ENCODE results near the gene LCMT1. TPM values are rescaled to one million over a fixed set of nuclear protein-coding genes. Genes with fewer than 3 reads are reported as not detected.

Gene LCMT1
- total and polyA plus RNA-seq, 2 of the 13 experiments (the other 11 are each of a cell fraction or from before 2014, with no cell fraction given): 41.2 to 48.7 TPM

DNA sequence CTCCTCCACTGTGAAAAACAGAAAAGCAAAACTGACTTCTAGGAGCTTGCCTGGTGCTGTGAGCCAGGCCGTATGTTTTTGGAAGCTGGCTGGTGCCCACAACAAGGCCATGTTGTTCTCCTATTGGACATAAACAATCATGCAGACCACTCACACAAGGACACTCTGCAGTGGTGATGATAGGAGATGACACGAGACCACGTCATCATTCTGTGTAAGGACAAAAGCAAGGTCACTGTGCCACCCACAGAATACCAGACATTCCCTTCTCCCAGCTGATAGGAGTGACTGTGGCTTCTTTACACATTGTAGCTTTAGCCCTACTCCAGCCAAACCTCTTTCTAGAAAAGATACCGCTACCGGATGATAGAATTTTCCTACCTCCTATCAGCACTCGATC lies 47.7 kb upstream of the LCMT1 start:
- no TSS peak for BruUV-seq (replicated peaks)
- no peak overlapping the region for H3K27ac ChIP-seq (ENCODE audit: extremely low read length, insufficient read depth, low read length)
- H3K9ac ChIP-seq (ENCODE audit: insufficient read depth, low read depth, low read length): no peak overlapping the region
- H3K79me2 ChIP-seq (ENCODE audit: insufficient read depth, low read length): no peaks in the 10 kb centered on the region
- DNase-seq (ENCODE audit: low spot score) (peak; percentile 76), ATAC-seq (peak; percentile 8; the same call in 1 of the 3 replicates), FAIRE-seq (peak; percentile 68)
- H2AFZ ChIP-seq (ENCODE audit: low read length): peak overlapping the region; percentile 33
- intact Hi-C loops (cut with micrococcal nuclease; ENCODE audit: unreplicated experiment) (no loop called here), in situ Hi-C loops (cut with HindIII; ENCODE audit: extremely low pct_ligation_motif_present, low pct_unique_long_range_greater_than_20kb) (loop anchor here (5.0 kb wide), 1 partner anchor 43 kb away; no protein-coding TSS in a partner anchor)
- no peak overlapping the region for H3K4me3 ChIP-seq (replicated peaks in 1 of 3; ENCODE audit: insufficient read depth in 1 of 3, low read depth in 2 of 3, low read length in 3 of 3)
- no peaks in the 10 kb centered on the region for H3K9me3 ChIP-seq (ENCODE audit: low read length)
- H4K20me1 ChIP-seq (ENCODE audit: insufficient read depth, low read length): no peaks in the 10 kb centered on the region
- POLR2A ChIA-PET: interaction anchor here (1.0 kb wide), 1 partner anchor 43 kb away, joined by 3 read pairs; no protein-coding TSS in a partner anchor
- peaks cover 44% of the 10 kb centered on the region for H3K4me1 ChIP-seq (ENCODE audit: insufficient read depth, low read length)
- peaks cover 0 to 12% of the 10 kb centered on the region in 2 experiments; a peak in 2 of 5 replicates for H3K27me3 ChIP-seq (ENCODE audit: control insufficient read depth in 1 of 2, insufficient read depth in 2 of 2, low read length in 2 of 2)
- peak overlapping the region; percentile 50 for H3K4me2 ChIP-seq (ENCODE audit: low read depth, low read length)
- WGBS (ENCODE audit: low lambda C conversion rate): 31% methylated on average over 4 of the region's 6 CpGs
- no peaks in the 10 kb centered on the region for H3K36me3 ChIP-seq (replicated peaks in 1 of 2; ENCODE audit: control insufficient read depth in 1 of 2, insufficient read depth in 2 of 2, low read length in 2 of 2)
- CTCF ChIA-PET (ENCODE audit: low intra/inter-chr PET ratio, low total read pairs): no interaction called here
- no peak for TF ChIP-seq RFX3 (CRISPR knock-in tag; IDR thresholded peaks at IDR 0.05)
- TF ChIP-seq TEAD3 (CRISPR knock-in tag; optimal IDR thresholded peaks at IDR 0.05; ENCODE audit: borderline replicate concordance): peak; percentile 96
- TF ChIP-seq PLRG1 (conservative IDR thresholded peaks at IDR 0.05): no peak
- peak; percentile 56 for TF ChIP-seq HOXA3 (CRISPR knock-in tag; IDR thresholded peaks at IDR 0.05)
- peak; percentile 71 for TF ChIP-seq BCL6 (CRISPR knock-in tag; IDR thresholded peaks at IDR 0.05)
- TF ChIP-seq SAP130 (CRISPR knock-in tag; IDR thresholded peaks at IDR 0.05; ENCODE audit: low read depth): peak; percentile 65; the same call in 1 of the 2 replicates
- peak; percentile 44 for TF ChIP-seq RARA (CRISPR knock-in tag; IDR thresholded peaks at IDR 0.05)
- TF ChIP-seq, protein P1, sequence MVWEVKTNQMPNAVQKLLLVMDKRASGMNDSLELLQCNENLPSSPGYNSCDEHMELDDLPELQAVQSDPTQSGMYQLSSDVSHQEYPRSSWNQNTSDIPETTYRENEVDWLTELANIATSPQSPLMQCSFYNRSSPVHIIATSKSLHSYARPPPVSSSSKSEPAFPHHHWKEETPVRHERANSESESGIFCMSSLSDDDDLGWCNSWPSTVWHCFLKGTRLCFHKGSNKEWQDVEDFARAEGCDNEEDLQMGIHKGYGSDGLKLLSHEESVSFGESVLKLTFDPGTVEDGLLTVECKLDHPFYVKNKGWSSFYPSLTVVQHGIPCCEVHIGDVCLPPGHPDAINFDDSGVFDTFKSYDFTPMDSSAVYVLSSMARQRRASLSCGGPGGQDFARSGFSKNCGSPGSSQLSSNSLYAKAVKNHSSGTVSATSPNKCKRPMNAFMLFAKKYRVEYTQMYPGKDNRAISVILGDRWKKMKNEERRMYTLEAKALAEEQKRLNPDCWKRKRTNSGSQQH (CRISPR knock-in tag; IDR thresholded peaks at IDR 0.05; ENCODE audit: low read depth): 0 out of 2 replicates have a peak, but pooled peaks have one; percentile 60
- peak; percentile 64 for TF ChIP-seq FOSL2 (CRISPR knock-in tag; IDR thresholded peaks at IDR 0.05)
- no peak for TF ChIP-seq SOX13 (IDR thresholded peaks at IDR 0.05)
- TF ChIP-seq SOX13 (CRISPR knock-in tag; conservative IDR thresholded peaks at IDR 0.05 in 1 of 2, IDR thresholded peaks at IDR 0.05 in 1 of 2): 0 out of 4 replicates have a peak, but pooled peaks of 1 of the 2 experiments have one; percentile 14
- TF ChIP-seq, protein P2, sequence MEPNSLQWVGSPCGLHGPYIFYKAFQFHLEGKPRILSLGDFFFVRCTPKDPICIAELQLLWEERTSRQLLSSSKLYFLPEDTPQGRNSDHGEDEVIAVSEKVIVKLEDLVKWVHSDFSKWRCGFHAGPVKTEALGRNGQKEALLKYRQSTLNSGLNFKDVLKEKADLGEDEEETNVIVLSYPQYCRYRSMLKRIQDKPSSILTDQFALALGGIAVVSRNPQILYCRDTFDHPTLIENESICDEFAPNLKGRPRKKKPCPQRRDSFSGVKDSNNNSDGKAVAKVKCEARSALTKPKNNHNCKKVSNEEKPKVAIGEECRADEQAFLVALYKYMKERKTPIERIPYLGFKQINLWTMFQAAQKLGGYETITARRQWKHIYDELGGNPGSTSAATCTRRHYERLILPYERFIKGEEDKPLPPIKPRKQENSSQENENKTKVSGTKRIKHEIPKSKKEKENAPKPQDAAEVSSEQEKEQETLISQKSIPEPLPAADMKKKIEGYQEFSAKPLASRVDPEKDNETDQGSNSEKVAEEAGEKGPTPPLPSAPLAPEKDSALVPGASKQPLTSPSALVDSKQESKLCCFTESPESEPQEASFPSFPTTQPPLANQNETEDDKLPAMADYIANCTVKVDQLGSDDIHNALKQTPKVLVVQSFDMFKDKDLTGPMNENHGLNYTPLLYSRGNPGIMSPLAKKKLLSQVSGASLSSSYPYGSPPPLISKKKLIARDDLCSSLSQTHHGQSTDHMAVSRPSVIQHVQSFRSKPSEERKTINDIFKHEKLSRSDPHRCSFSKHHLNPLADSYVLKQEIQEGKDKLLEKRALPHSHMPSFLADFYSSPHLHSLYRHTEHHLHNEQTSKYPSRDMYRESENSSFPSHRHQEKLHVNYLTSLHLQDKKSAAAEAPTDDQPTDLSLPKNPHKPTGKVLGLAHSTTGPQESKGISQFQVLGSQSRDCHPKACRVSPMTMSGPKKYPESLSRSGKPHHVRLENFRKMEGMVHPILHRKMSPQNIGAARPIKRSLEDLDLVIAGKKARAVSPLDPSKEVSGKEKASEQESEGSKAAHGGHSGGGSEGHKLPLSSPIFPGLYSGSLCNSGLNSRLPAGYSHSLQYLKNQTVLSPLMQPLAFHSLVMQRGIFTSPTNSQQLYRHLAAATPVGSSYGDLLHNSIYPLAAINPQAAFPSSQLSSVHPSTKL (CRISPR knock-in tag; IDR thresholded peaks at IDR 0.05): peak; percentile 44
- 0 out of 2 replicates have a peak, but pooled peaks have one; percentile 54 for TF ChIP-seq ZNF614 (CRISPR knock-in tag; IDR thresholded peaks at IDR 0.05; ENCODE audit: borderline replicate concordance)
- TF ChIP-seq, protein P3, sequence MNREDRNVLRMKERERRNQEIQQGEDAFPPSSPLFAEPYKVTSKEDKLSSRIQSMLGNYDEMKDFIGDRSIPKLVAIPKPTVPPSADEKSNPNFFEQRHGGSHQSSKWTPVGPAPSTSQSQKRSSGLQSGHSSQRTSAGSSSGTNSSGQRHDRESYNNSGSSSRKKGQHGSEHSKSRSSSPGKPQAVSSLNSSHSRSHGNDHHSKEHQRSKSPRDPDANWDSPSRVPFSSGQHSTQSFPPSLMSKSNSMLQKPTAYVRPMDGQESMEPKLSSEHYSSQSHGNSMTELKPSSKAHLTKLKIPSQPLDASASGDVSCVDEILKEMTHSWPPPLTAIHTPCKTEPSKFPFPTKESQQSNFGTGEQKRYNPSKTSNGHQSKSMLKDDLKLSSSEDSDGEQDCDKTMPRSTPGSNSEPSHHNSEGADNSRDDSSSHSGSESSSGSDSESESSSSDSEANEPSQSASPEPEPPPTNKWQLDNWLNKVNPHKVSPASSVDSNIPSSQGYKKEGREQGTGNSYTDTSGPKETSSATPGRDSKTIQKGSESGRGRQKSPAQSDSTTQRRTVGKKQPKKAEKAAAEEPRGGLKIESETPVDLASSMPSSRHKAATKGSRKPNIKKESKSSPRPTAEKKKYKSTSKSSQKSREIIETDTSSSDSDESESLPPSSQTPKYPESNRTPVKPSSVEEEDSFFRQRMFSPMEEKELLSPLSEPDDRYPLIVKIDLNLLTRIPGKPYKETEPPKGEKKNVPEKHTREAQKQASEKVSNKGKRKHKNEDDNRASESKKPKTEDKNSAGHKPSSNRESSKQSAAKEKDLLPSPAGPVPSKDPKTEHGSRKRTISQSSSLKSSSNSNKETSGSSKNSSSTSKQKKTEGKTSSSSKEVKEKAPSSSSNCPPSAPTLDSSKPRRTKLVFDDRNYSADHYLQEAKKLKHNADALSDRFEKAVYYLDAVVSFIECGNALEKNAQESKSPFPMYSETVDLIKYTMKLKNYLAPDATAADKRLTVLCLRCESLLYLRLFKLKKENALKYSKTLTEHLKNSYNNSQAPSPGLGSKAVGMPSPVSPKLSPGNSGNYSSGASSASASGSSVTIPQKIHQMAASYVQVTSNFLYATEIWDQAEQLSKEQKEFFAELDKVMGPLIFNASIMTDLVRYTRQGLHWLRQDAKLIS (CRISPR knock-in tag; IDR thresholded peaks at IDR 0.05): no peak
- TF ChIP-seq ATF1 (CRISPR knock-in tag; IDR thresholded peaks at IDR 0.05): no peak
- peak; percentile 46; the same call in 1 of the 2 replicates for TF ChIP-seq CREM (IDR thresholded peaks at IDR 0.05)
- TF ChIP-seq CREM (CRISPR knock-in tag; IDR thresholded peaks at IDR 0.05): no peak
